Measurements from ENCODE around the gene FOXN4. TPM values are rescaled to one million over a fixed set of nuclear protein-coding genes. Genes with fewer than 3 reads are reported as not detected.

Gene FOXN4
- total and polyA plus RNA-seq, 10 donors = 0.05 TPM; not detected in 9

GRCh38 chr12:109263439-109263838, 45.6 kb downstream of the FOXN4 start:
- peaks cover 0 to 5% (median 0%) of the 10 kb centered on the region in 6 donors for H3K4me1 ChIP-seq
- H3K36me3 ChIP-seq = peaks cover 0 to 100% (median 35%) of the 10 kb centered on the region in 6 donors
- intact Hi-C loops (cut with DNase I; ENCODE audit: low total_unique reads) = no loop called here
- H3K27ac ChIP-seq = no peak overlapping the region
- DNase-seq = no peak
- TF ChIP-seq POLR2A (IDR thresholded peaks at IDR 0.05) (no peak), POLR2AphosphoS5 (IDR thresholded peaks at IDR 0.05) (no peak), CTCF (IDR thresholded peaks at IDR 0.05 in 8 of 11, conservative IDR thresholded peaks at IDR 0.05 in 3 of 11) (no peak)
- H3K9me3 ChIP-seq = peaks cover 0 to 11% (median 6%) of the 10 kb centered on the region in 8 donors
- no peaks in the 10 kb centered on the region for H3K27me3 ChIP-seq (replicated peaks in 1 of 7)
- no peak overlapping the region for H3K4me3 ChIP-seq
- 89 to 96% (median 94%) methylated on average over 3 of the region's 3 CpGs for WGBS, 5 donors

- Histone ChIP-seq H3K4me3 (no peak overlapping the region), H3K27me3 (replicated peaks in 1 of 7) (no peaks in the 10 kb centered on the region), H3K27ac (no peak overlapping the region), H3K4me1 (peaks cover 0 to 5% (median 0%) of the 10 kb centered on the region in 6 donors), H3K36me3 (peaks cover 0 to 100% (median 30%) of the 10 kb centered on the region in 6 donors), H3K9me3 (peaks cover 0 to 11% (median 6%) of the 10 kb centered on the region in 8 donors)
- WGBS, 5 donors = 79 to 95% (median 91%) methylated on average over 2 of the region's 2 CpGs
- intact Hi-C loops (cut with DNase I; ENCODE audit: low total_unique reads) = no loop called here
- no peak for DNase-seq
- TF ChIP-seq CTCF (IDR thresholded peaks at IDR 0.05 in 8 of 11, conservative IDR thresholded peaks at IDR 0.05 in 3 of 11) = no peak
- TF ChIP-seq POLR2A (IDR thresholded peaks at IDR 0.05) = no peak
- no peak for TF ChIP-seq POLR2AphosphoS5 (IDR thresholded peaks at IDR 0.05)
Measured at GRCh38 chr12:109261939-109262338, 47.1 kb downstream of the FOXN4 start.

DNA sequence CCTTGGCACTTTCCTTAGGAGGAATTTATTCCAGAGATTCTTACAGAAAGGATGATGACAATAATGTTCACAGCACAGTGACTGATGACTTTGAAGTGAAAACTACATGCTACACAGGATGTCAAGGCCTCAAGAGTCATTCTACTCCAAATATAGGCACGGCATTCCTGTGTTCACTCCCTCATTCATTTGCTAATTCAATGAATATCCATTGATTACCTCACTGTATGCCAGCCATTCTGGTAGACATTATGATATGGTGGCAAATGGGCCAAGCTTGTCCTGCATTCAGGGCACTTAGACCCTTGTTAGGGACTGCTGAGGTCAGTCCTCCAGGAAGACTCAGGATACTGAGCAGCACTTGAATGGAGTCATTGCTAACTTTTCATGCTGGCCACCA, 48.0 kb downstream of the FOXN4 start:
- TF ChIP-seq POLR2A (IDR thresholded peaks at IDR 0.05) (no peak), POLR2AphosphoS5 (IDR thresholded peaks at IDR 0.05) (no peak), CTCF (IDR thresholded peaks at IDR 0.05 in 8 of 11, conservative IDR thresholded peaks at IDR 0.05 in 3 of 11) (no peak)
- Histone ChIP-seq H3K36me3 (peaks cover 0 to 100% (median 25%) of the 10 kb centered on the region in 6 donors), H3K4me3 (no peak overlapping the region), H3K9me3 (peaks cover 0 to 11% (median 6%) of the 10 kb centered on the region in 8 donors), H3K27ac (no peak overlapping the region), H3K27me3 (replicated peaks in 1 of 7) (no peaks in the 10 kb centered on the region), H3K4me1 (peaks cover 0 to 5% (median 0%) of the 10 kb centered on the region in 6 donors)
- intact Hi-C loops (cut with DNase I; ENCODE audit: low total_unique reads) = no loop called here
- DNase-seq = no peak
- WGBS, 5 donors = 85 to 100% (median 96%) methylated on average over 1 of the region's 1 CpG

- peaks cover 0 to 100% (median 14%) of the 10 kb centered on the region in 6 donors for H3K36me3 ChIP-seq
- intact Hi-C loops (cut with DNase I; ENCODE audit: low total_unique reads) = no loop called here
- DNase-seq = no peak
- TF ChIP-seq POLR2AphosphoS5 (IDR thresholded peaks at IDR 0.05) (no peak), POLR2A (IDR thresholded peaks at IDR 0.05) (no peak), CTCF (IDR thresholded peaks at IDR 0.05 in 8 of 11, conservative IDR thresholded peaks at IDR 0.05 in 3 of 11) (no peak)
- H3K27ac ChIP-seq = no peak overlapping the region
- H3K9me3 ChIP-seq = peaks cover 0 to 11% (median 6%) of the 10 kb centered on the region in 8 donors
- WGBS, 5 donors = 89 to 97% (median 92%) methylated on average over 1 of the region's 1 CpG
- no peaks in the 10 kb centered on the region for H3K27me3 ChIP-seq (replicated peaks in 1 of 7)
- H3K4me1 ChIP-seq = peaks cover 0 to 2% (median 0%) of the 10 kb centered on the region in 6 donors
- H3K4me3 ChIP-seq = no peak overlapping the region
Measured at GRCh38 chr12:109259545-109259895, 49.6 kb downstream of the FOXN4 start.

Data from spleen (tissue), 11 donors.